Neural progenitor cell (in vitro differentiated cells): ENCODE data around the gene IQGAP3. TPM values are rescaled to one million over a fixed set of nuclear protein-coding genes. Genes with fewer than 3 reads are reported as not detected.

ENCODE experiments used
- DNase-seq: peaks from one replicate; pipeline ENCODE4 v3.0.0-alpha.2; 2016; ENCODE audit warnings: low spot score
- H2AFZ ChIP-seq: fragments of 200-600 bp; sonication (generic); replicated peaks from 2 replicates; pipeline ENCODE4 v1.6.1; 2016; ENCODE audit warnings: antibody characterized with exemption
- H3F3A ChIP-seq: fragments of 200-600 bp; sonication (generic); 2 replicates; pipeline ENCODE4 v1.6.1; 2016; ENCODE audit warnings: antibody characterized with exemption, low read depth
- H3K27ac ChIP-seq: fragments of 200-600 bp; sonication (generic); 2 replicates; pipeline ENCODE4 v1.5.1; 2016; ENCODE audit warnings: mild to moderate bottlenecking
- H3K27me3 ChIP-seq: fragments of 200-600 bp; sonication (generic); 2 replicates; pipeline ENCODE4 v1.6.1; 2016; ENCODE audit warnings: mild to moderate bottlenecking, moderate library complexity
- H3K36me3 ChIP-seq: fragments of 200-600 bp; sonication (generic); 2 replicates; pipeline ENCODE4 v1.5.1; 2016
- H3K4me1 ChIP-seq: fragments of 200-600 bp; sonication (generic); 2 replicates; pipeline ENCODE4 v1.6.1; 2016; ENCODE audit warnings: mixed run types
- H3K4me2 ChIP-seq: fragments of 200-600 bp; sonication (generic); 2 replicates; pipeline ENCODE4 v1.6.1; 2016
- H3K4me3 ChIP-seq: fragments of 200-600 bp; sonication (generic); 2 replicates; pipeline ENCODE4 v1.5.1; 2016
- H3K79me2 ChIP-seq: fragments of 200-600 bp; sonication (generic); 2 replicates; pipeline ENCODE4 v1.6.1; 2016; ENCODE audit warnings: low read depth
- H3K9ac ChIP-seq: fragments of 200-600 bp; sonication (generic); 2 replicates; pipeline ENCODE4 v1.6.1; 2016
- H3K9me3 ChIP-seq: fragments of 200-600 bp; sonication (generic); 2 replicates; pipeline ENCODE4 v1.5.1; 2016; ENCODE audit warnings: low read depth
- H4K20me1 ChIP-seq: fragments of 200-600 bp; sonication (generic); 2 replicates; pipeline ENCODE4 v1.6.1; 2016; ENCODE audit warnings: low read depth
- H3K27ac Mint-ChIP-seq: 3 replicates; pipeline ENCODE4 v1.8.0; 2021; ENCODE audit warnings: mixed read lengths
- H3K27me3 Mint-ChIP-seq: 2 replicates; pipeline ENCODE4 v1.8.0; 2022; ENCODE audit warnings: low read depth, mild to moderate bottlenecking, inconsistent platforms, moderate library complexity, mixed read lengths; ENCODE audit not compliant: insufficient read depth
- H3K36me3 Mint-ChIP-seq: 3 replicates; pipeline ENCODE4 v1.8.0; 2021; ENCODE audit warnings: mixed read lengths
- H3K4me1 Mint-ChIP-seq: 3 replicates; pipeline ENCODE4 v1.8.0; 2021; ENCODE audit warnings: mixed read lengths
- H3K4me3 Mint-ChIP-seq: 3 replicates; pipeline ENCODE4 v1.8.0; 2021; ENCODE audit warnings: mild to moderate bottlenecking, moderate library complexity, mixed read lengths
- H3K9me3 Mint-ChIP-seq: 3 replicates; pipeline ENCODE4 v1.8.0; 2020; ENCODE audit warnings: mixed read lengths
- CTCF ChIP-seq: fragments of 200-600 bp; sonication (generic); IDR thresholded peaks from 2 replicates; pipeline ENCODE4 v1.5.1; 2017; ENCODE audit warnings: antibody characterized with exemption, mild to moderate bottlenecking
- EZH2 ChIP-seq: fragments of 200-600 bp; sonication (generic); IDR thresholded peaks from 2 replicates; pipeline ENCODE4 v1.6.1; 2017; ENCODE audit warnings: antibody characterized with exemption, mild to moderate bottlenecking, moderate library complexity
- EZH2phosphoT487 ChIP-seq: fragments of 200-600 bp; sonication (generic); IDR thresholded peaks from 2 replicates; pipeline ENCODE4 v1.6.1; 2017; ENCODE audit warnings: antibody characterized with exemption
- total RNA-seq: library from RNA; depleted of rRNA; stranded (reverse); fragments of >200 nt; gene quantifications from 2 replicates; pipeline ENCODE4 v1.2.3, GENCODE V29; 2015; ENCODE audit warnings: low replicate concordance

Gene IQGAP3
- total RNA-seq, 1 donor from 2014 or later = 31.5 TPM

- no peak overlapping the region for H3K27ac ChIP-seq
- no peak overlapping the region for H3K9ac ChIP-seq
- no peaks in the 10 kb centered on the region for H3K27me3 ChIP-seq
- H3K4me2 ChIP-seq = no peak overlapping the region
- H3F3A ChIP-seq = no peaks in the 10 kb centered on the region
- no peak for DNase-seq
- no peaks in the 10 kb centered on the region for H3K4me1 ChIP-seq
- TF ChIP-seq EZH2 (no peak), CTCF (no peak), EZH2phosphoT487 (no peak)
- H3K4me1 Mint-ChIP-seq = peaks cover 6% of the 10 kb centered on the region
- H3K4me3 ChIP-seq = no peak overlapping the region
- H4K20me1 ChIP-seq = no peaks in the 10 kb centered on the region
- no peaks in the 10 kb centered on the region for H3K9me3 Mint-ChIP-seq
- peaks cover 4% of the 10 kb centered on the region for H3K27me3 Mint-ChIP-seq
- H3K79me2 ChIP-seq = no peaks in the 10 kb centered on the region
- H3K36me3 ChIP-seq = no peaks in the 10 kb centered on the region
- H3K9me3 ChIP-seq = no peaks in the 10 kb centered on the region
- H3K27ac Mint-ChIP-seq = no peak overlapping the region
- no peak overlapping the region for H2AFZ ChIP-seq
- H3K36me3 Mint-ChIP-seq = peaks cover 39% of the 10 kb centered on the region
- no peak overlapping the region for H3K4me3 Mint-ChIP-seq
Measured at GRCh38 chr1:156528231-156528630, 44.1 kb downstream of the IQGAP3 start.

GRCh38 chr1:156527584-156527983 lies 44.8 kb downstream of the IQGAP3 start:
- H3K36me3 Mint-ChIP-seq = peaks cover 38% of the 10 kb centered on the region
- H3K9me3 ChIP-seq = no peaks in the 10 kb centered on the region

GRCh38 chr1:156525856-156526489 lies 46.4 kb downstream of the IQGAP3 start:
- Mint-ChIP-seq H3K9me3 (no peaks in the 10 kb centered on the region), H3K27me3 (peaks cover 4% of the 10 kb centered on the region), H3K4me3 (no peak overlapping the region), H3K36me3 (peaks cover 33% of the 10 kb centered on the region), H3K27ac (no peak overlapping the region), H3K4me1 (peaks cover 6% of the 10 kb centered on the region)
- Histone ChIP-seq H3K4me1 (no peaks in the 10 kb centered on the region), H2AFZ (no peak overlapping the region), H4K20me1 (no peaks in the 10 kb centered on the region), H3F3A (no peaks in the 10 kb centered on the region), H3K27me3 (no peaks in the 10 kb centered on the region), H3K36me3 (no peaks in the 10 kb centered on the region), H3K4me2 (no peak overlapping the region), H3K79me2 (no peaks in the 10 kb centered on the region), H3K9ac (no peak overlapping the region), H3K4me3 (no peak overlapping the region), H3K27ac (no peak overlapping the region), H3K9me3 (no peaks in the 10 kb centered on the region)
- TF ChIP-seq CTCF (no peak), EZH2 (no peak), EZH2phosphoT487 (no peak)
- DNase-seq = no peak

More at GRCh38 chr1:156527584-156527983, 44.8 kb downstream of the IQGAP3 start:
- Histone ChIP-seq H3K36me3 (no peaks in the 10 kb centered on the region), H3K27ac (no peak overlapping the region), H3K4me3 (no peak overlapping the region), H3K4me2 (no peak overlapping the region), H3K27me3 (no peaks in the 10 kb centered on the region), H3K4me1 (no peaks in the 10 kb centered on the region), H4K20me1 (no peaks in the 10 kb centered on the region), H3F3A (no peaks in the 10 kb centered on the region), H3K79me2 (no peaks in the 10 kb centered on the region), H2AFZ (no peak overlapping the region), H3K9ac (no peak overlapping the region)
- Mint-ChIP-seq H3K4me3 (no peak overlapping the region), H3K9me3 (no peaks in the 10 kb centered on the region), H3K27ac (no peak overlapping the region), H3K4me1 (peaks cover 6% of the 10 kb centered on the region), H3K27me3 (peaks cover 4% of the 10 kb centered on the region)
- DNase-seq = no peak
- TF ChIP-seq EZH2 = no peak
- no peak for TF ChIP-seq EZH2phosphoT487
- TF ChIP-seq CTCF = no peak
